Astrocyte (in vitro differentiated cells and primary cell): ENCODE data around the gene SCIN.

Experiments
- CTCF ChIP-seq: IDR thresholded peaks from 2 replicates; pipeline ENCODE4 v1.5.1; 2011; ENCODE audit warnings: low read depth, mild to moderate bottlenecking, inconsistent platforms, low read length, moderate library complexity; ENCODE audit not compliant: insufficient read depth
- EZH2 ChIP-seq: IDR thresholded peaks from 2 replicates; pipeline ENCODE4 v1.6.1; 2012; ENCODE audit warnings: mild to moderate bottlenecking, low read length, inconsistent platforms; ENCODE audit not compliant: insufficient read depth

GRCh38 chr7:12554872-12555271 lies 15.6 kb upstream of the SCIN start:
- TF ChIP-seq CTCF (no peak), EZH2 (no peak)
